ENCODE measurements around the gene C1orf159. TPM values are rescaled to one million over a fixed set of nuclear protein-coding genes. Genes with fewer than 3 reads are reported as not detected.

C1orf159 gene
- polyA plus RNA-seq, 3 donors, result 3.0 to 18.8 (median 3.3) TPM

- Mint-ChIP-seq H3K4me1 (peaks cover 4% of the 10 kb centered on the region), H3K27ac (no peak overlapping the region), H3K4me3 (no peak overlapping the region), H3K27me3 (ENCODE audit: low read depth in 3 of 3) (peaks cover 16 to 49% (median 31%) of the 10 kb centered on the region in 3 donors), H3K9me3 (peaks cover 0 to 2% (median 0%) of the 10 kb centered on the region in 7 donors), H3K36me3 (no peaks in the 10 kb centered on the region)
- H4K20me1 ChIP-seq (ENCODE audit: insufficient read depth, low read length), result no peaks in the 10 kb centered on the region
- H3K36me3 ChIP-seq (replicated peaks in 1 of 2; ENCODE audit: control insufficient read depth in 1 of 2, insufficient read depth in 2 of 2, low read length in 2 of 2), result no peaks in the 10 kb centered on the region
- H3K79me2 ChIP-seq (ENCODE audit: insufficient read depth, low read length), result no peaks in the 10 kb centered on the region
- H3K4me3 ChIP-seq (replicated peaks in 1 of 3; ENCODE audit: low read depth in 2 of 3, low read length in 3 of 3), result no peak overlapping the region
- no peaks in the 10 kb centered on the region for H3K9me3 ChIP-seq (replicated peaks in 1 of 2; ENCODE audit: control insufficient read depth in 1 of 2, insufficient read depth in 1 of 2, low read length in 2 of 2)
- no peak overlapping the region for H2AFZ ChIP-seq (ENCODE audit: insufficient read depth, low read depth, low read length, poor library complexity, severe bottlenecking)
- 77% methylated on average over 13 of the region's 18 CpGs for WGBS (ENCODE audit: insufficient coverage)
- H3K4me1 ChIP-seq (ENCODE audit: control insufficient read depth in 1 of 2, insufficient read depth in 2 of 2, low read length in 2 of 2), result peaks cover 3 to 10% of the 10 kb centered on the region in 2 donors
- peaks cover 0 to 22% of the 10 kb centered on the region in 2 donors for H3K27me3 ChIP-seq (ENCODE audit: control insufficient read depth in 2 of 2, insufficient read depth in 2 of 2, low read length in 2 of 2)
- no peak overlapping the region for H3K9ac ChIP-seq (ENCODE audit: insufficient read depth, low read length, poor library complexity, severe bottlenecking)
- TF ChIP-seq, protein P1, sequence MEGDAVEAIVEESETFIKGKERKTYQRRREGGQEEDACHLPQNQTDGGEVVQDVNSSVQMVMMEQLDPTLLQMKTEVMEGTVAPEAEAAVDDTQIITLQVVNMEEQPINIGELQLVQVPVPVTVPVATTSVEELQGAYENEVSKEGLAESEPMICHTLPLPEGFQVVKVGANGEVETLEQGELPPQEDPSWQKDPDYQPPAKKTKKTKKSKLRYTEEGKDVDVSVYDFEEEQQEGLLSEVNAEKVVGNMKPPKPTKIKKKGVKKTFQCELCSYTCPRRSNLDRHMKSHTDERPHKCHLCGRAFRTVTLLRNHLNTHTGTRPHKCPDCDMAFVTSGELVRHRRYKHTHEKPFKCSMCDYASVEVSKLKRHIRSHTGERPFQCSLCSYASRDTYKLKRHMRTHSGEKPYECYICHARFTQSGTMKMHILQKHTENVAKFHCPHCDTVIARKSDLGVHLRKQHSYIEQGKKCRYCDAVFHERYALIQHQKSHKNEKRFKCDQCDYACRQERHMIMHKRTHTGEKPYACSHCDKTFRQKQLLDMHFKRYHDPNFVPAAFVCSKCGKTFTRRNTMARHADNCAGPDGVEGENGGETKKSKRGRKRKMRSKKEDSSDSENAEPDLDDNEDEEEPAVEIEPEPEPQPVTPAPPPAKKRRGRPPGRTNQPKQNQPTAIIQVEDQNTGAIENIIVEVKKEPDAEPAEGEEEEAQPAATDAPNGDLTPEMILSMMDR (IDR thresholded peaks at IDR 0.05), result no peak
- no peak overlapping the region for H3K27ac ChIP-seq (ENCODE audit: low read depth in 1 of 2, low read length in 2 of 2)
- H3K4me2 ChIP-seq (replicated peaks; ENCODE audit: extremely low read depth, low read length, poor library complexity, severe bottlenecking), result no peak overlapping the region
- no peak for DNase-seq
- intact Hi-C loops (cut with micrococcal nuclease), result no loop called here
These were observed 24.8 kb upstream of the C1orf159 start for GRCh38 chr1:1140673-1141072.

DNA sequence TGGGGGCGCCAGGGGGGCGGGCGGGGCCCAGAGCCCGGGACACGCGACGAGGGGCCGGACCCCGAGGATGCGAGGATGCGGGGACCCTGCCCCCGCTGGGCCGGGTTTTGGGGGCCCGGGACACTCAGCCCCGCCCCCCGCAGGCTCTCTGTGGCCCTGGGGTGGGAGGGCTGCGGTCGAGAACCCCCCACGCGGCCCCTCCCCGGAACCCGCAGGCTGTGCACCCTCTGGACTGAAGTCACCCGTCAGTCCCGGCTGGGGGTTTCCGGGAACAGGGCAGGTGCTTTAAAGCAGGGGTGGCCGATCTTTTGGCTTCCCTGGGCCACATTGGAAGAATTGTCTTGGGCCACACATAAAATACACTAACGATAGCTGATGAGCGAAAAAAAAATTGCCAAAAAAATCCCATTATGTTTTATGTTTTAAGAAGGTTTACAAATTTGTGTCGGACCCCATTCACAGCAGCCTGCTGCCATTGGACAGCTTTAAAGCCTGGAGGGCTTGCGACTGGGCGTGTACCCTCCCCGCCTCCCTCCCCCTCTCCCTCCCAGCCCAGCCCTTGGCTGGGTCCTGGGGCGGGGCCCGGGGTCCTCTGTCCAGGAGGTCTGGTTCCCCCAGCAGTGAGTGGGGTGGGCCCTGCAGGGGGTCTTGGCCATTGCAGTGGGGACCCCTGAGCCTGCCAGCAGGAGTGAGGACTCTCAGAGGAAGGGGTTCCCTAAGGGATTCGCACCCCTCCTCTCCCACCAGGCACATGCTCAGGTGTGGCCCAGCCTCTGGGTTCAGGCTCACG, 21.6 kb upstream of the C1orf159 start:
- Histone ChIP-seq H3K27me3 (ENCODE audit: control insufficient read depth in 2 of 2, insufficient read depth in 2 of 2, low read length in 2 of 2) (peaks cover 0 to 19% of the 10 kb centered on the region in 2 donors), H3K27ac (ENCODE audit: low read depth in 1 of 2, low read length in 2 of 2) (no peak overlapping the region), H2AFZ (ENCODE audit: insufficient read depth, low read depth, low read length, poor library complexity, severe bottlenecking) (no peak overlapping the region), H3K9ac (ENCODE audit: insufficient read depth, low read length, poor library complexity, severe bottlenecking) (no peak overlapping the region), H3K36me3 (replicated peaks in 1 of 2; ENCODE audit: control insufficient read depth in 1 of 2, insufficient read depth in 2 of 2, low read length in 2 of 2) (no peaks in the 10 kb centered on the region), H3K4me2 (replicated peaks; ENCODE audit: extremely low read depth, low read length, poor library complexity, severe bottlenecking) (no peak overlapping the region), H4K20me1 (ENCODE audit: insufficient read depth, low read length) (no peaks in the 10 kb centered on the region), H3K4me1 (ENCODE audit: control insufficient read depth in 1 of 2, insufficient read depth in 2 of 2, low read length in 2 of 2) (no peaks in the 10 kb centered on the region), H3K79me2 (ENCODE audit: insufficient read depth, low read length) (no peaks in the 10 kb centered on the region), H3K9me3 (replicated peaks in 1 of 2; ENCODE audit: control insufficient read depth in 1 of 2, insufficient read depth in 1 of 2, low read length in 2 of 2) (no peaks in the 10 kb centered on the region), H3K4me3 (replicated peaks in 1 of 3; ENCODE audit: low read depth in 2 of 3, low read length in 3 of 3) (no peak overlapping the region)
- H3K27ac Mint-ChIP-seq, result no peak overlapping the region
- peak overlapping the region in 1 of 2 donors; percentile 67 for H3K4me3 Mint-ChIP-seq
- intact Hi-C loops (cut with micrococcal nuclease), result no loop called here
- H3K36me3 Mint-ChIP-seq, result no peaks in the 10 kb centered on the region
- WGBS (ENCODE audit: insufficient coverage), result 6% methylated on average over 27 of the region's 36 CpGs
- no peak for DNase-seq
- H3K27me3 Mint-ChIP-seq (ENCODE audit: low read depth in 3 of 3), result peaks cover 18 to 33% (median 28%) of the 10 kb centered on the region in 3 donors
- peaks cover 2% of the 10 kb centered on the region for H3K4me1 Mint-ChIP-seq
- peaks cover 0 to 4% (median 0%) of the 10 kb centered on the region in 7 donors for H3K9me3 Mint-ChIP-seq
- TF ChIP-seq, protein P1 (IDR thresholded peaks at IDR 0.05), result no peak
